Measurements from ENCODE around the gene CDC6.
"Not testable (repeated sequence)": the region's sequence is repeated elsewhere in the genome, so short reads cannot be mapped to it uniquely, and the experiment has no call there.

CDC6 gene

DNA sequence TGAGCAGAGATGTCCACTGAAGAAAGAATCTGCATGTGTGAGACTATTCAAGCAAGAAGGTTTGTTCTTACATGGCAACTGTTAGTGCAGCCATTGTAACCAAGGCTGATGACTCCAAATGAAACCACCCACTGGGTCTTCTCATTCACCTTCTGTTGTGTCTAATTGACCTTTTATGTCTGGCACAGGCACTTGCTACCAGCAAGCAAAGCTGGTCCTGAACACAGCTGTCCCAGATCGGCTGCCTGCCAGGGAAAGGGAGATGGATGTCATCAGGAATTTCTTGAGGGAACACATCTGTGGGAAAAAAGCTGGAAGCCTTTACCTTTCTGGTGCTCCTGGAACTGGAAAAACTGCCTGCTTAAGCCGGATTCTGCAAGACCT lies 3.6 kb downstream of the CDC6 start:
- no peak for TF ChIP-seq POLR2A (IDR thresholded peaks at IDR 0.05; ENCODE audit: low read depth, low read length)
- no peak for TF ChIP-seq POLR2AphosphoS5 (IDR thresholded peaks at IDR 0.05; ENCODE audit: low read depth, low read length)
- TF ChIP-seq TAF1 (IDR thresholded peaks at IDR 0.05; ENCODE audit: borderline replicate concordance, low read depth, low read length): no peak
- FAIRE-seq: no peak
- no peak for DNase-seq (ENCODE audit: insufficient read length)

DNA sequence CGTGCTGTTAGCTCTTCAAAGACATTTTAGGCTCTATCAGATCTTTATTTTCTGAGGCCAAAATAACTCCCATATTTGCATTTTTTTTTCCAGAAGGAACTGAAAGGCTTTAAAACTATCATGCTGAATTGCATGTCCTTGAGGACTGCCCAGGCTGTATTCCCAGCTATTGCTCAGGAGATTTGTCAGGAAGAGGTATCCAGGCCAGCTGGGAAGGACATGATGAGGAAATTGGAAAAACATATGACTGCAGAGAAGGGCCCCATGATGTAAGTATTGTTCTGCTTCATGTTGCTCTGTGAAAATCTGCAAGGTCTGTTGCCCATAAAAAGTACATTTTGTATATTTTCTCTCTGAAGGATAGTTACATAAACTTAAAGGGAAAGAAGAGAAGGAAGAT lies 5.7 kb downstream of the CDC6 start:
- DNase-seq (ENCODE audit: insufficient read length) (no peak), FAIRE-seq (no peak)
- TF ChIP-seq POLR2AphosphoS5 (IDR thresholded peaks at IDR 0.05; ENCODE audit: low read depth, low read length): no peak
- no peak for TF ChIP-seq TAF1 (IDR thresholded peaks at IDR 0.05; ENCODE audit: borderline replicate concordance, low read depth, low read length)
- TF ChIP-seq POLR2A (IDR thresholded peaks at IDR 0.05; ENCODE audit: low read depth, low read length): no peak

DNA sequence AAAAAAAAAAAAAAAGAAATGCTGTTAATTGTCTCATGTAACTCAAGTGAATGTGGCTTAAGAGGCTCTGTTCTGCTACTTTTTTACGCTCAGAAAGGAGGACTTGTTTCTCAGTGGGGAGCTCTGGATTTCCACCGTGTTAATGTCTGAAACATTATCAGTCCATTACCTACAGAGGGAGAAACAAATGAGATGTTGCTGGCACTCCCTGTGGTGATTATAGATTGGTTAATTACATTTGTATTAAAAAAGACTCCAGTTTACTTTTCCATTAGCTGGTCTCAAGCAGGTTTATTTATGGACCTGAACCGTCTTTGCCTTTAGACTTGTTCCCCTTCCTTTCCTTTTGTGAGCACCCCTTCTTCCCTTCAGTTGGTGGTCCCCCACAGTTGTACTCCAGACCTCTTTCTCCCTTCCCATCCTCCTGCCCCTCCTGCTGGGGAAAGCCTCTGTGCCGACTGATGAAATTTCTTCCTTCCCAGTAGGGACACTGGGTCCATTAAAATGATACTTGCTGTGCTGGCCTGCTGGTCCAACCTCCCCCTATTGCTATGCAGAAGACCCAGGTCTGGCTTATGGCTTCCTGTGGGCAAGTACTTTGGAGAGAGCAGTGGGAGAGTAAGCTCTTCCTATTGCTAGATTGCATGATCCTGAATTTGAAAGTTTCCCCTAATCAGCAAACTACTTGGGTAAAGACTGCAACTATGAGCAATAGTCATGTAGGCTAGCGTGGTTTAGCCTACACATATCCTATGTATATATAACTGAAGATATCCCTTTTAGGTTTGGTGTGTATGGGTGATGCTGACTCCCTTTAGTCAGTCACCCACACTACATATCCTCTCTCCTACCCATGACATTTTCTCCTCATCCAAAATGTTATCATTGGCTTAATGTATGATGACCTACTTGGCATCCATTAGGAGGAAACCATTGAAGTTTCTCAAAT lies 8.1 kb downstream of the CDC6 start:
- DNase-seq (ENCODE audit: insufficient read length): no peak
- no peak for FAIRE-seq
- TF ChIP-seq POLR2A (IDR thresholded peaks at IDR 0.05; ENCODE audit: low read depth, low read length) (no peak), POLR2AphosphoS5 (IDR thresholded peaks at IDR 0.05; ENCODE audit: low read depth, low read length) (no peak), TAF1 (IDR thresholded peaks at IDR 0.05; ENCODE audit: borderline replicate concordance, low read depth, low read length) (no peak)

DNA sequence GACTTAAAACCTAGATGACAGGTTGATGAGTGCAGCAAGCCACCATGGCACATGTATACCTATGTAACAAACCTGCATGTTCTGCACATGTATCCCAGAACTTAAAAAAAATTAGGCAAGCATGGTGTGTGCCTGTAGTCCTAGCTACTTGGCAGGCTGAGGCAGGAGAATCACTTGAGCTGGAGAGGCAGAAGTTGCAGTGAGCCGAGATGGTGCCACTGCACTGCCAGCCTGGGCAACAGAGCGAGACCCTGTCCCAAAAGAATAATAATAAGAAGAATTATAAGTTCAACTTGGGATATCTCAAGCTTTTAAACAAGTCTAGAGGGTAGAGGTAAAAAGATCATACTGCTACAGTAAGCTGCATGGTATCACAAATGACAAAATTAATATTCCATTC lies 9.8 kb downstream of the CDC6 start:
- TF ChIP-seq POLR2A (IDR thresholded peaks at IDR 0.05; ENCODE audit: low read depth, low read length) (no peak), POLR2AphosphoS5 (IDR thresholded peaks at IDR 0.05; ENCODE audit: low read depth, low read length) (0 out of 2 replicates have a peak, but pooled peaks have one; percentile 12), TAF1 (IDR thresholded peaks at IDR 0.05; ENCODE audit: borderline replicate concordance, low read depth, low read length) (no peak)
- no peak for FAIRE-seq
- DNase-seq (ENCODE audit: insufficient read length): no peak

DNA sequence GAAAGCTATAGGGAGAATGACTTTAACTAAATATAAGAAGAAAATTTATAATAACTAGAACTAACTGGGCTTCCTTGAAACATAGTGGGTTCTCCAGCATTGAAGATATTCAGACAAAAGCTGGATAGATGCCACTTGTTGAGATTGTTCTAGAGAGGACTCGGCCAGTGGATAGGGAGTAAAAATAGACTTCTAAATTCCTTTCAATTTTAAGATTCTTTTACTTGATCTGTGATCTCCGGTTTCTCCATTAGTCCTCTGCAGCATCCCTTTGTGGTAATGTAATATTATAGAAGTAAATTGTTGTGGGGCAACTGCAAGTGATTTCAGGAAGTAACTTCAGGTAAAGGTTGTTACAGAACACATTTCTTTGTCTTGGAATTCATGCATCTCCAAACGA lies 11.0 kb downstream of the CDC6 start:
- no peak for FAIRE-seq
- no peak for DNase-seq (ENCODE audit: insufficient read length)
- TF ChIP-seq POLR2AphosphoS5 (IDR thresholded peaks at IDR 0.05; ENCODE audit: low read depth, low read length): no peak
- no peak for TF ChIP-seq TAF1 (IDR thresholded peaks at IDR 0.05; ENCODE audit: borderline replicate concordance, low read depth, low read length)
- TF ChIP-seq POLR2A (IDR thresholded peaks at IDR 0.05; ENCODE audit: low read depth, low read length): no peak

DNA sequence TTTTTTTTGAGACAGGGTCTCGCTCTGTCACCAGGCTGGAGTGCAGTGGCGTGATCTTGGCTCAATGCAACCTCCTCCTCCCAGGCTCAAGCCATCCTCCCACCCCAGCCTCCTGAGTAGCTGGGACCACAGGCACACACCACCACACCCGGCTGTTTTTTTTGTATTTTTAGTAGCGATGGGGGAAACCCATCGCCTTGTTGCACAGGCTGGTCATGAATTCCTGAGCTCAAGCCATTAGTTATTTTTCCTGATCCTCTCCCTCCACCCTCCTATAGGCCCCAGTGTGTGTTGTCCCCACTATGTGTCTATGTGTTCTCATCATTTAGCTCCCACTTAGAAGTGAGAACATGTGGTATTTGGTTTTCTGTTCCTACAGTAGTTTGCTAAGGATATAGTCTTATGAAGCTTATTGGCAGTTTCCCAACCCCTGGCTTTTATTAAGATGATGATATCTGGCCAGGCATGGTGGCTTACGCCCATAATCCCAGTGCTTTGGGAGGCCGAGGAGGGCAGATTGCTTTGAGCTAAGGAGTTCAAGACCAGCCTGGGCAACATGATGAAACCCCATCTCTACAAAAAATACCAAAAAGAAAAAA lies 11.6 kb downstream of the CDC6 start:
- DNase-seq (ENCODE audit: insufficient read length); FAIRE-seq: not testable (repeated sequence)

DNA sequence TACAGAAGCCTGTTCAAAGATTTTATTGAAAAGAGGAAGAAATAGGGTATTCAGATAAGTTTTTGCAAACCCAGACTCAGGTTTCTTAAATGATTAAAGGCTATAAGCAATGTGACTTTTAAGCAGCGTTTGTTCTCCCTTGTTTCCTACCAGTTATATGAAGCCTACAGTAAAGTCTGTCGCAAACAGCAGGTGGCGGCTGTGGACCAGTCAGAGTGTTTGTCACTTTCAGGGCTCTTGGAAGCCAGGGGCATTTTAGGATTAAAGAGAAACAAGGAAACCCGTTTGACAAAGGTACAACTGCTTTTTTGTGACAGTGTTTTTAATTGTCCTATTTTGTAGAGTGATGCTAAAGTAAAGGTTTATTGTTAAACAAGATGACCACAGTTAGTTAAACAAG lies 13.6 kb downstream of the CDC6 start:
- TF ChIP-seq TAF1 (IDR thresholded peaks at IDR 0.05; ENCODE audit: borderline replicate concordance, low read depth, low read length): no peak
- DNase-seq (ENCODE audit: insufficient read length) (no peak), FAIRE-seq (no peak)

DNA sequence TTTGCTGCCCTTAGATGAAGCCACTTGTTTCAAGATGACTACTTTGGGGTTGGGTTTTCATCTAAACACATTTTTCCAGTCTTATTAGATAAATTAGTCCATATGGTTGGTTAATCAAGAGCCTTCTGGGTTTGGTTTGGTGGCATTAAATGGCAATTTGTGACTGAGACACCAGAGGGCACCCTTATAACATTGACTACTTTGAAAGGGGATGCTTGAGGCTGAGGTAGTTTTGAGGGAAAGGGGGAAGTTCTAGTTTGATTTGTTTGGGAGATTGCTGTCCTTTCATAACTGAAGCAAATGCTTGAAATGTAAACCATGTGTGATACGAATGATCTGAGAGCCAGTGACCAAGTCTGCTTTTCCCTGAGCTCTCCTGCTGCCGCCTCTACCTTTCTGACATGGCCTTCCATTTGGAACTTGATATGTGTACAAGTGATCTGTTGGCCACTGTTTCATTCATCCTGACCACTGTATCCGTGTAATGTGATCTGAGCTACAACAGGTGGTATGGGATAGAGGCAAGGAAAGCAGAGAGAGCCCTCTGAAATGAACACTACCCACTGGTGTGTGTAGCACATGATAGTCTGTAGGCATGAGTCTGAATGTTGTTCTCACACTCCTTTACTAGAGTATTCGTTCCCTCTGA lies 15.5 kb downstream of the CDC6 start:
- DNase-seq (ENCODE audit: insufficient read length) (no peak), FAIRE-seq (peak; percentile 53)
- 0 out of 2 replicates have a peak, but pooled peaks have one; percentile 19 for TF ChIP-seq POLR2A (IDR thresholded peaks at IDR 0.05; ENCODE audit: low read depth, low read length)
- TF ChIP-seq TAF1 (IDR thresholded peaks at IDR 0.05; ENCODE audit: borderline replicate concordance, low read depth, low read length): no peak
- TF ChIP-seq POLR2AphosphoS5 (IDR thresholded peaks at IDR 0.05; ENCODE audit: low read depth, low read length): no peak

DNA sequence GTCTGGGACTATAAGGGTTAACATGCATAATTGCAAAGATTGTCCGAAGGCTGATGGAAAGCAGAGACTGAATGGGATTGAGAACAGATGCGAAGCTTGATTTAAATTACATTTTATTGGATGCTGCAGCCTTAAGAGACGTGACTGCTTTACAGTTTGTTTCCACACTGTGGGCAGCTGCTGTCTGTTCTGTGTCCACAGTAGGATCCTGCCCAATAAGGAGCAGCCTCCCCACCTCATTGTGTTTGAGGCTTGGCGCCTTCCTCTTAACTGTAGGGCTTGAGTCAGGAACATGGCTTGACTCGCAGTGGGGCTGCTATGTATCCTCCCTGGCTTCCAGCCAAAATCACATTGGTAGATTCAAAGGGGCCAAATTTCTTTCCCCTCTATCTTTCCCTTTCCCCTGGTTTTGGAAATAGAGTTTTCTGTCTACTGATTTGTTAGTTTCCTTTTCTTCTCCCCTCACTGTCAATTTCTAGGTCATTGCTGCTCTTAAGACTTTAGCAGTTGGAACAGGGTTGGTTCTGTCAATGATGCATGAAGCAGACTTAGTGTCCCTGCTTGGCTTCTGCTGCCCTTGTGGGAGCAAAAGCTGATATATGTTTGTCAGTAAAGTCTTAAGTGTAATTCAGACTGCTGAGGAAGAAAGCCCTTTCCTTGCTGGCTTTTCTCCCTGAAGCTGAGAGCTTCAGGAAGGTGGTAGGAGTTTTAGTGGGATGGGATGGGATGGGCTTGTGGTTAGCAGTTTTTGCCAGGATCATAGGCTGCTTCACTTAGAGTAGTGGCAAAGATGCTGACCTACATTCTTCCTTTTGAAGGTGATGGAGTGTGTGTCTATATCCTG lies 16.3 kb downstream of the CDC6 start:
- FAIRE-seq: no peak
- DNase-seq (ENCODE audit: insufficient read length): no peak

DNA sequence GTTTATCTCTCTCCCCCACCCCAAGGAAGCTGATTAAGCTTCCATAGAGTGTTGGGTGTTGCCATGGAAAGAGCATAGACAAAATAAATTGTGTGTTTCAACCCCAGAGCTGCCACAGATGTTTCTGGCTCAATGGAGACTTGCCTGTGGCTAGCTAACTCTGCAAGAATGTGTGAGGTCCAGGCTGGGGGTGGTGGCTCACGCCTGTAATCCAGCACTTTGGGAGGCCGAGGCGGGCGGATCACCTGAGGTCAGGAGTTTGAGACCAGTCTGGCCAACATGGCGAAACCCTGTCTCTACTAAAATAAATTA lies 16.8 kb downstream of the CDC6 start:
- not testable (repeated sequence) for FAIRE-seq; DNase-seq (ENCODE audit: insufficient read length)

More for the DNA sequence above, 16.3 kb downstream of the CDC6 start:
- no peak for TF ChIP-seq TAF1 (IDR thresholded peaks at IDR 0.05; ENCODE audit: borderline replicate concordance, low read depth, low read length)
- TF ChIP-seq POLR2A (IDR thresholded peaks at IDR 0.05; ENCODE audit: low read depth, low read length): 0 out of 2 replicates have a peak, but pooled peaks have one; percentile 16
- no peak; the same call in 1 of the 2 replicates for TF ChIP-seq POLR2AphosphoS5 (IDR thresholded peaks at IDR 0.05; ENCODE audit: low read depth, low read length)

DNA sequence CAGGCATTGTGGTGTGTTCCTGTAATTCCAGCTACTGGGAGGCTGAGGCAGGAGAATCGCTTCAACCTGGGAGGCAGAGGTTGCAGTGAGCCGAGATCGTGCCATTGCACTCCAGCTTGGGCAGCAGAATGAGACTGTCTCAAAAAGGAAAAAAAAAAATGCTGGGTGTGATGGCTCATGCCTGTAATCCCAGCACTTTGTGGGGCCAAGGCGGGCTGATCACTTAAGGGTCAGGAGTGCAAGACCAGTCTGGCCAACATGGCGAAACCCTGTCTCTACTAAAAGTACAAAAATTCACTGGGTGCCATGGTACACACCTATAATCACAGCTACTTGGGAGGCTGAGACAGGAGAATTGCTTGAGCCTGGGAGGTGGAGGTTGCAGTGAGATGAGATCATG lies 17.2 kb downstream of the CDC6 start:
- not testable (repeated sequence) for FAIRE-seq; DNase-seq (ENCODE audit: insufficient read length)

DNA sequence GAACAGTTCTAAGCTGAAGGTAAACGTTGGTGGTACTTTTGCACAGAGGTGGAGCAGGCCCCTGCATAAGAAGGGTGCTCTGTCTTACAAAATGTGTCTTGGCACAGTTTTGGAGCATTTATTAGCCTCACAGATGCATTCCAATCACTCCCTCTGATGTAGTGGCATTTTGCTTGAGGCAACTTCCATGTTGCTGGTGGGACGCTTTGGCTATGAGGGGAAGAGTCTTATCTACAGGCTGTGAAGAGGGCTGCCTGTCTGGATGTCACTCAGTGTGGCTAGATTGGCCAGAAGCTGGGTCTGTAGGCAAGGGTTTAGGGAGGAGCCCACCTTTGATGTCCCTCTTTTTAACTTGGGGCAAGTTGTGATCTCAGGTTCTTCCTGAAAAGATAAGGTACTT lies 18.7 kb downstream of the CDC6 start:
- TF ChIP-seq POLR2AphosphoS5 (IDR thresholded peaks at IDR 0.05; ENCODE audit: low read depth, low read length) (peak; percentile 56; the same call in 1 of the 2 replicates), POLR2A (IDR thresholded peaks at IDR 0.05; ENCODE audit: low read depth, low read length) (no peak)
- FAIRE-seq (no peak), DNase-seq (ENCODE audit: insufficient read length) (no peak)
